ENCODE results near the gene SPATS2. TPM values are rescaled to one million over a fixed set of nuclear protein-coding genes. Genes with fewer than 3 reads are reported as not detected.

Gene SPATS2
- total RNA-seq, 4 donors from 2014 or later = 3.3 to 46.0 (median 16.0) TPM

GRCh38 chr12:49334226-49334625 lies 33.0 kb upstream of the SPATS2 start:
- no peaks in the 10 kb centered on the region for H3K36me3 ChIP-seq
- no peak overlapping the region for H3K4me3 ChIP-seq
- no peak for DNase-seq
- H3K27me3 ChIP-seq = peaks cover 15 to 16% of the 10 kb centered on the region in 2 donors
- TF ChIP-seq, protein P1, sequence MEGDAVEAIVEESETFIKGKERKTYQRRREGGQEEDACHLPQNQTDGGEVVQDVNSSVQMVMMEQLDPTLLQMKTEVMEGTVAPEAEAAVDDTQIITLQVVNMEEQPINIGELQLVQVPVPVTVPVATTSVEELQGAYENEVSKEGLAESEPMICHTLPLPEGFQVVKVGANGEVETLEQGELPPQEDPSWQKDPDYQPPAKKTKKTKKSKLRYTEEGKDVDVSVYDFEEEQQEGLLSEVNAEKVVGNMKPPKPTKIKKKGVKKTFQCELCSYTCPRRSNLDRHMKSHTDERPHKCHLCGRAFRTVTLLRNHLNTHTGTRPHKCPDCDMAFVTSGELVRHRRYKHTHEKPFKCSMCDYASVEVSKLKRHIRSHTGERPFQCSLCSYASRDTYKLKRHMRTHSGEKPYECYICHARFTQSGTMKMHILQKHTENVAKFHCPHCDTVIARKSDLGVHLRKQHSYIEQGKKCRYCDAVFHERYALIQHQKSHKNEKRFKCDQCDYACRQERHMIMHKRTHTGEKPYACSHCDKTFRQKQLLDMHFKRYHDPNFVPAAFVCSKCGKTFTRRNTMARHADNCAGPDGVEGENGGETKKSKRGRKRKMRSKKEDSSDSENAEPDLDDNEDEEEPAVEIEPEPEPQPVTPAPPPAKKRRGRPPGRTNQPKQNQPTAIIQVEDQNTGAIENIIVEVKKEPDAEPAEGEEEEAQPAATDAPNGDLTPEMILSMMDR (IDR thresholded peaks at IDR 0.05) = no peak
- intact Hi-C loops (cut with DNase I; ENCODE audit: low total_unique reads) = loop anchor here (10.0 kb wide), 1 partner anchor 181 kb away; no protein-coding TSS in a partner anchor
- no peaks in the 10 kb centered on the region for H3K4me1 ChIP-seq
- H3K27ac ChIP-seq = no peak overlapping the region
- no peaks in the 10 kb centered on the region for H3K9me3 ChIP-seq

- no peak overlapping the region for H3K27ac ChIP-seq
- DNase-seq = no peak
- H3K27me3 ChIP-seq = peaks cover 15 to 16% of the 10 kb centered on the region in 2 donors
- H3K9me3 ChIP-seq = no peaks in the 10 kb centered on the region
- intact Hi-C loops (cut with DNase I; ENCODE audit: low total_unique reads) = loop anchor here (10.0 kb wide), 1 partner anchor 180 kb away; no protein-coding TSS in a partner anchor
- TF ChIP-seq, protein P1 (IDR thresholded peaks at IDR 0.05) = no peak
- TF ChIP-seq POLR2A (IDR thresholded peaks at IDR 0.05) = no peak
- H3K36me3 ChIP-seq = no peaks in the 10 kb centered on the region
- H3K4me1 ChIP-seq = no peaks in the 10 kb centered on the region
- no peak overlapping the region for H3K4me3 ChIP-seq
Observed at GRCh38 chr12:49334681-49335080, 32.6 kb upstream of the SPATS2 start.

GRCh38 chr12:49335118-49335954 lies 31.9 kb upstream of the SPATS2 start:
- Histone ChIP-seq H3K9me3 (no peaks in the 10 kb centered on the region), H3K36me3 (no peaks in the 10 kb centered on the region), H3K4me1 (no peaks in the 10 kb centered on the region), H3K27me3 (peaks cover 15 to 16% of the 10 kb centered on the region in 2 donors), H3K4me3 (no peak overlapping the region), H3K27ac (no peak overlapping the region)
- intact Hi-C loops (cut with DNase I; ENCODE audit: low total_unique reads) = loop anchor here (10.0 kb wide), 1 partner anchor 179 kb away; no protein-coding TSS in a partner anchor
- DNase-seq = no peak
- TF ChIP-seq POLR2A (IDR thresholded peaks at IDR 0.05) = no peak
- TF ChIP-seq, protein P1 (IDR thresholded peaks at IDR 0.05) = no peak

GRCh38 chr12:49335955-49336644 lies 31.2 kb upstream of the SPATS2 start:
- Histone ChIP-seq H3K27me3 (peaks cover 15 to 16% of the 10 kb centered on the region in 2 donors), H3K4me3 (no peak overlapping the region), H3K36me3 (no peaks in the 10 kb centered on the region), H3K27ac (no peak overlapping the region), H3K4me1 (no peaks in the 10 kb centered on the region), H3K9me3 (no peaks in the 10 kb centered on the region)
- no peak for TF ChIP-seq POLR2A (IDR thresholded peaks at IDR 0.05)
- TF ChIP-seq, protein P1 (IDR thresholded peaks at IDR 0.05) = no peak
- intact Hi-C loops (cut with DNase I; ENCODE audit: low total_unique reads) = loop anchor here (10.0 kb wide), 1 partner anchor 179 kb away; no protein-coding TSS in a partner anchor
- no peak for DNase-seq
